SKM-1 (cell line): ENCODE data around the gene ERP29.
"Not testable (repeated sequence)": the region's sequence is repeated elsewhere in the genome, so short reads cannot be mapped to it uniquely, and the experiment has no call there.

ENCODE experiments used
- DNase-seq: peaks from one replicate; lab custom pipeline; 2025; ENCODE audit not compliant: unreplicated experiment; lab: John Stamatoyannopoulos, UW

ERP29 gene

DNA sequence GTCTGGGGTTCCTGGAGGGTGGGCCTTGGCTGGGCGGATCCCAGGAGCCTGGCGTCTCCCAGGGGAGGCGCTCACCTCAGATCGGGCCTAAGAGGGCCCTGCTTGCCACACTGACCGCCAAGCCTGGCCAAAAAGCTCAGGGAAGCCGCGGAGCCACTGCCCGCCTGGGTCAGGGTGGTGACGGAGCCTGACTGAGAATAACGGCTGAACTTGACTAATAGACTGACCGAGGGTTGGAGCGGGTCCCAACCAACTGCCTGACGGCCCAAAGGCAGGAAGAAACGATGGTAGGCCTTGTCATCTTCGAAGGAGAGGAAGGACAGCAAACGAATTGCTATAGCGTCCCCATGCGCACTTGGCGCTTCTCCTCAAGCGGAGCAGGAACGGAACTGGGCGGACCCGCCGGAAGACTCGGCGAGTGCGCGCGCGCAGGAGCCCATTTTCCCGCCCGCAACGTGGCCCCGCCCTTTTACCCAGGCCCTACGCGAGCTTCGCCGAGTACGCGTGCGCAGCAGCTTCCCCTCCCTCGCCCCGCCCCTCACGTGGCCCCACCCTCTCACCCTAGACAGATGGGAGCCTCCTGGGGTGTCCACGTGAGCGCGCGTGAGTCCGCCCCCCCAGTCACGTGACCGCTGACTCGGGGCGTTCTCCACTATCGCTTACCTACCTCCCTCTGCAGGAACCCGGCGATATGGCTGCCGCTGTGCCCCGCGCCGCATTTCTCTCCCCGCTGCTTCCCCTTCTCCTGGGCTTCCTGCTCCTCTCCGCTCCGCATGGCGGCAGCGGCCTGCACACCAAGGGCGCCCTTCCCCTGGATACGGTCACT, at the start of gene ERP29, which contains the start of gene TMEM116:
TSS of gene ERP29 (plus strand) at position 652 of the 826 bp plus-strand sequence. CDS start at position 692, 40 bp downstream.
TSS of gene TMEM116 (minus strand) at position 391 of the 826 bp plus-strand sequence. CDS start 7,895 bp downstream, outside the sequence.
- peak; percentile 69 for DNase-seq

DNA sequence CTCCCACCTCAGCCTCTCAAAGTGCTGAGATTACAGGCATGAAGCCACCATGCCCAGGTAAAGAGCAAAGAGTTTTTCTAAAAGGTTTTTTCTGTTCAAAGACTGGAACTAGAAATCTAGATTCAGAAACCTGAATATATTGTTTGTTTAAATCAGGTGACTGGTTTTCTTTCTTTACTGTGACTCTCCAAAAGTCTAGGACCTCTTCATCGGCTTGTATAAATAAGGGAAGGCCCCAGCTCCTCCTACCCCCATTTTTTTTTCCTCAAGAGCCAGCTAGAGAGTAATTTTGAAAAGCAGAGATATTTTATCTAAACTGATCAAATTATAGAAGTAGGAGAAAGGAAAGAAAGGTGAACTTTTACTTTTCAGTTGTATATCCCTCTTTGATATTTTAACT, 48.3 kb upstream of the ERP29 start:
- DNase-seq, result no peak

- DNase-seq, result no peak
These were observed 41.4 kb upstream of the ERP29 start for GRCh38 chr12:111971800-111972199.

DNA sequence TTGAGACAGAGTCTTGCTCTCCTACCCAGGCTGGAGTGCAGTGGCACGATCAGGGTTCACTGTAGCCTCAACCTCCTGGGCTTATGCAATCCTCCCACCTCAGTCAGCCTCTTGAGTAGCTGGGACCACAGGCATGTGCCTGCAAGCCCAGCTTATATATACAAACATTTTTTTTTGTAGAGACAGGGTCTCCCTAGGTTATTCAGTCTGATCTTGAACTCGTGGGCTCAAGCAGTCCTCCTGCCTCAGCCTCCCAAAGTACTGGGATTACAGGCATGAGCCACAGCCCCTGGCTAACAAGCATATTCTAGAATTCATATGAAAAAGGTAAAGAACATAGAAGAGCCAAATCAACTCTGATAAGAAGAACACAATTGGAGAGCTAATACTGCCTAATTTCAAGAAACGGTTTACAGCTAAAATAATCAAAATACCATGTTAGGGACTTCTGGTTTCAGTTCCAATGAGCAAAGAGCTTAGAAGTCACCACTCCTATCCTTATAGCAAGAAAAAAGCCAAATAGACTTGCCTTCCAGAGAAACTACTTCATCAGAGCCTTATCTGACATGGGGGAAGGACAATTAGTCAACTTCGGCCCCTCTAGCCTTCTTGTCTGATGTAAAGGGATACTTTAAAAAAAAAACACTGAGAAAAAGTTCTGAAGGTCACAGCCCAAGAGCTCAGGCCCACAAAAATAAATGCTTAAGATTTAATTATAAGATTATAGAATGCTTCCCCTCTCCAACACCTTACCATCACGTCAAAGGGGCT, 37.9 kb upstream of the ERP29 start:
- DNase-seq, result no peak

- DNase-seq, result no peak
These were observed 36.9 kb upstream of the ERP29 start for GRCh38 chr12:111976291-111976690.

- no peak for DNase-seq
These were observed 36.4 kb upstream of the ERP29 start for GRCh38 chr12:111976860-111977259.

DNA sequence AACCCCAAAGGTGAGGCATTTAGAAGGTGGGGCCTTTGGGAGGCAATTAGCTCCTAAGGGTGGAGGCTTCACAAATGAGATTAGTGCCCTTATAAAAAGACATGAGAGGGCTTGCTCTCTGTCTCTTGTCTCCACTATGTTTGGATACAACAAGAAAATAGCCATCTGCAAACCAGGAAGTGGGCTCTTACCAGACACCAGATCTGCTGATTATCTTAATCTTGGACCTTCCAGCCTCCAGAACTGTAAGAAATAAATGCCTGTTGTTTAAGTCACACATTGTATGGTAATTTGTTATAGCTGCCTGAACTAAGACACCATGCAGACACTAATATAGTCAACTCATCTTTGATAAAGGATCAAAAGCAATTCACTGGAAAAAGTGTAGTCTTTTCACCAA, 34.7 kb upstream of the ERP29 start:
- DNase-seq, result no peak

DNA sequence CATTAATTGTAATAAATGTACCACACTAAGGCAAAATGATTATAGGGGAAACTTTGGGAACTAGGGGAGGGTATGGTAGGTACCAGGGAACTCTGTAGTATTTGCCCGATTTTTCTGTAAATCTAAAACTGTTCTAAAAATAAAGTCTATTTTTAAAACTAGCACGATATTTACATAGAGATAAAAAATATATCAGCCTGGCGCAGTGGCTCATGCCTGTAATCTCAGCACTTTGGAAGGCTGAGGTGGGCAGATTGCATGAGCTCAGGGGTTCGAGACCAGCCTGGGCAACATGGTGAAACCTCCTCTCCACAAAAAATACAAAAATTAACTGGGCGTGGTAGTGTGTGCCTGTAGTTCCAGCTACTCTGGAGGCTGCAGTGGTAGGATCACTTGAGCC, 32.6 kb upstream of the ERP29 start:
- DNase-seq, result no peak

GRCh38 chr12:111981987-111982386, 31.2 kb upstream of the ERP29 start:
- DNase-seq, result no peak

GRCh38 chr12:111984820-111985219, 28.4 kb upstream of the ERP29 start:
- no peak for DNase-seq

DNA sequence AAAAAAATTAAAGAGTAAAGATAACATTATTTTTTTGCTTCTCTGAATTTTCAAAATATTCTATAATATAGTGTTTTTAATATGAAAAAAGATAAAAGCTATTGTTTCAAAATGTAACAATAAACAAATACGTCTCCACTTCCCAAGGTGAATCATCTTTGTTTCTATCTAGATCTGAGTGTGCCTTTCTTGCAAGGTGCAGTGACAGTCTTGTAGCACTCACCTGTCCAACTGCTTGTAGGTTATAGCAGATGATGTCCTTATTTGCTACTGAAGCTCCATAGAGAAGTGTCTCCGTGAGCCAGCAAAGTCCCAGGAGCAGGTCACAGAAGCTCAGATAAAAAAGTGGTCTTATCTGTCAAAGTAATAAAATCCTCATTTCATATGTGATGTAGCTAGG, 21.7 kb upstream of the ERP29 start:
- no peak for DNase-seq

DNA sequence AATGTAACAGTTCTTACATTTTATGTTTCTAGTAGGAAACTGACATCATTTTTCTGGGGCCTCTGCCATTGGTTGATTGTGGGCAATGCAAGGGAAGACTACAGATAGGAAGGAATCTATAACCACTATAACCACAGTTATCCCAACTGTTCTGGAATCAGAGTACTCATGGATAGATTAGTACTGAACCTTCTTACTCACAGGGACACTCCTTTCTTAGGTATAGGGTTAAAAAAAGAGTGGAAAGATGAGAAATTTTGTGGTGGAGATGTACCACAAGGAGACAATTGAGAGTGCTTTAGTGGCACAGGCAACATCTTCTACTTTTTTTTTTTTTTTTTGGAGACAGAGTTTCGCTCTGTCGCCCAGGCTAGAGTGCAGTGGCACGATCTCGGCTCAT, 21.3 kb upstream of the ERP29 start:
- no peak for DNase-seq

DNA sequence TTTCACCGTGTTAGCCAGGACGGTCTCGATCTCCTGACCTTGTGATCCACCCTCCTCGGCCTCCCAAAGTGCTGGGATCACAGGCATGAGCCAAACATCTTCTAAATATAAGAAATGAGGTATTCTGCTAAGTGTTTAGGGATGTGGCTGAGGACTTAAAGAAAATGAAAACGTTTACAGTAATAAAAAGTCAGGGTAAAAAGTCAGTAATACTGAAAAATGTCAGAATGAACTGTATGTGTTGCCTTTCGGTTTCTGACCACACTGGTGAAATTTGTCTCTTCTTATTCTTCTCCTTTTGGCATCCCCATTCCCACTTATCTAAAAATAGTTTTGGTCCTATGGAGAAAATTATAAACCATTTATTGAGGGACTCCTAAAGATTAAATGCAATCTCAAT, 20.8 kb upstream of the ERP29 start:
- DNase-seq, result no peak

DNA sequence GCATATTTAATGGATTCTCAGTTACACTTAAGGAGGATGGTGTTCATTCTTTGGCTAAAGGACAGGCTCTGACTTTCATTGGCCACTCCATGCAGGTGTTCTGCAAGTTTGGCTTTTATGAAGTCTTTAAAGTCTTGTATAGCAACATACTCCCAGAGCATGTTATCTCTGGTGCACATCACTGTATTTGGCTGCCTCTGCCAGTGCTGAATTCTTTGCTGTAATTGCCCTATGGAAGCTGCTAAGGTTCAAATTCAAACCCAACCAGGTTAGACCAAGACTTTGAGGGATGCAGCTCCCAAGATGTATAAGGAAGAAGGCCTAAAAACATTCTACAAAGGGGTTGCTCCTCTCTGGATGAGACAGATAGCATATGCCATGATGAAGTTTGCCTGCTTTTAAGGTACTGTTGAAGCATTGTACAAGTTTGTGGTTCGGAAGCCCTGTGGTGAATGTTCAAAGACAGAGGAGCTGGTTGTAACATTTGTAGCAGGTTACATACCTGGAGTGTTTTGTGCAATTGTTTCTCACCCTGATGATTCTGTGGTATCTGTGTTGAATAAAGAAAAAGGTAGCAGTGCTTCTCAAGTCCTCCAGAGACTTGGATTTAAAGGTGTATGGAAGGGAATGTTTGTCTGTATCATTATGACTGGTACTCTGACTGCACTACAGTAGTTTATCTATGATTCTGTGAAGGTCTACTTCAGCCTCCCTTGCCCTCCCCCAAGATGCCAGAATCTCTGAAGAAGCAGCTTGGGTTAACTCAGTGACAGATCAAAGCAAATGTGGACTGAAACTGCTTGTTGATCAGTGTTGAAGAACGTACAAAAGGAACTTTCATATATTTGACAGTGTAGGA, 19.7 kb upstream of the ERP29 start:
- DNase-seq, result no peak

- not testable (repeated sequence) for DNase-seq
These were observed 18.8 kb upstream of the ERP29 start for GRCh38 chr12:111994211-111995111.

- DNase-seq, result no peak
These were observed 17.3 kb upstream of the ERP29 start for GRCh38 chr12:111995782-111996480.

DNA sequence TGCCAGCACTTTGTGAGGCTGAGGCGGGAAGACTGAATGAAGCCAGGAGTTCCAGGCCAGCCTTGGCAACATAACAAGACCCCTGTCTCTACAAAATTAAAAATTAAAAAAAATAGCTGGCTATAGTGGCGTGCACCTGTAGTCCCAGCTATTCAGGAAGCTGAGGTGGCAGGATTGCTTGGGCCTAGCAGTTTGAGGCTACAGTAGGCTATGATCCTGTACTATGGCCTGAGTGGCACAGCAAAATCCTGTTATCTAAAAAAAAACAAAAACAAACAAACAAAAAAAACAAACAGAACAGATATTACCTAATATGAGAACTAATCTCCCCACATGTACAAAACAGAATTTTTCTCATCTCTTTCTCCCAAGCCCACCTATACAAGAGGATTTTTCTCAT, 15.9 kb upstream of the ERP29 start:
- no peak for DNase-seq

- no peak for DNase-seq
These were observed 15.2 kb upstream of the ERP29 start for GRCh38 chr12:111998015-111998414.

GRCh38 chr12:111999129-111999528, 14.1 kb upstream of the ERP29 start:
- DNase-seq, result not testable (repeated sequence)

- no peak for DNase-seq
These were observed 12.4 kb upstream of the ERP29 start for GRCh38 chr12:112000820-112001219.
